ENCODE measurements around the gene SLC35E2B.

Gene SLC35E2B

DNA sequence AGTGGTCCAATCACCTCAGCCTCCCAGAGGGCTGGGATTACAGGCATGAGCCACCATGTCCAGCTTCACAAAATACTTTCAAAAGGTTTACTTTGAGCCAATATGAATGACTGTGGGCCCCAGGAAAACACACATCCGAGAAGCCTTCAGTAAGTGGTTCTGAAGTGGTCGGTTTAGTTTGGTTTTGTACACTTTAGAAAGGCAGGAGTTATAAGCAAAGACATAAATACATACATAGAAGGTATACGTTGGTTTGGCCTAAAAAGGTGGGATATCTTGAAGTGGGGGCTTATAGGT is 80.5 kb downstream of the SLC35E2B start:
- Histone ChIP-seq H4K20me1 (ENCODE audit: insufficient read depth, low read length, poor library complexity, severe bottlenecking) (peaks cover 16% of the 10 kb centered on the region), H3K9me2 (replicated peaks; ENCODE audit: low read depth, low read length) (no peaks in the 10 kb centered on the region), H3K27me3 (ENCODE audit: insufficient read depth, low read length, poor library complexity, severe bottlenecking) (no peaks in the 10 kb centered on the region), H3F3A (ENCODE audit: low read depth) (no peaks in the 10 kb centered on the region), H2AFZ (ENCODE audit: low read length) (no peak overlapping the region), H3K36me3 (ENCODE audit: insufficient read depth, low read length) (no peaks in the 10 kb centered on the region), H3K4me3 (ENCODE audit: low read length, poor library complexity, severe bottlenecking) (no peak overlapping the region), H3K4me2 (ENCODE audit: low read depth, low read length, poor library complexity, severe bottlenecking) (no peak overlapping the region), H3K9me3 (ENCODE audit: insufficient read depth, low read depth, low read length) (no peaks in the 10 kb centered on the region), H3K4me1 (ENCODE audit: insufficient read depth, low read length, poor library complexity, severe bottlenecking) (peaks cover 22% of the 10 kb centered on the region), H3K9ac (ENCODE audit: low read depth, low read length, poor library complexity, severe bottlenecking) (no peak overlapping the region), H3K79me2 (ENCODE audit: insufficient read depth, low read length) (peaks cover 22% of the 10 kb centered on the region)
- no peak for TF ChIP-seq EZH2phosphoT487 (IDR thresholded peaks at IDR 0.05; ENCODE audit: borderline replicate concordance)
- TF ChIP-seq, protein P1, sequence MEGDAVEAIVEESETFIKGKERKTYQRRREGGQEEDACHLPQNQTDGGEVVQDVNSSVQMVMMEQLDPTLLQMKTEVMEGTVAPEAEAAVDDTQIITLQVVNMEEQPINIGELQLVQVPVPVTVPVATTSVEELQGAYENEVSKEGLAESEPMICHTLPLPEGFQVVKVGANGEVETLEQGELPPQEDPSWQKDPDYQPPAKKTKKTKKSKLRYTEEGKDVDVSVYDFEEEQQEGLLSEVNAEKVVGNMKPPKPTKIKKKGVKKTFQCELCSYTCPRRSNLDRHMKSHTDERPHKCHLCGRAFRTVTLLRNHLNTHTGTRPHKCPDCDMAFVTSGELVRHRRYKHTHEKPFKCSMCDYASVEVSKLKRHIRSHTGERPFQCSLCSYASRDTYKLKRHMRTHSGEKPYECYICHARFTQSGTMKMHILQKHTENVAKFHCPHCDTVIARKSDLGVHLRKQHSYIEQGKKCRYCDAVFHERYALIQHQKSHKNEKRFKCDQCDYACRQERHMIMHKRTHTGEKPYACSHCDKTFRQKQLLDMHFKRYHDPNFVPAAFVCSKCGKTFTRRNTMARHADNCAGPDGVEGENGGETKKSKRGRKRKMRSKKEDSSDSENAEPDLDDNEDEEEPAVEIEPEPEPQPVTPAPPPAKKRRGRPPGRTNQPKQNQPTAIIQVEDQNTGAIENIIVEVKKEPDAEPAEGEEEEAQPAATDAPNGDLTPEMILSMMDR (conservative IDR thresholded peaks at IDR 0.05; ENCODE audit: low read length) = no peak

DNA sequence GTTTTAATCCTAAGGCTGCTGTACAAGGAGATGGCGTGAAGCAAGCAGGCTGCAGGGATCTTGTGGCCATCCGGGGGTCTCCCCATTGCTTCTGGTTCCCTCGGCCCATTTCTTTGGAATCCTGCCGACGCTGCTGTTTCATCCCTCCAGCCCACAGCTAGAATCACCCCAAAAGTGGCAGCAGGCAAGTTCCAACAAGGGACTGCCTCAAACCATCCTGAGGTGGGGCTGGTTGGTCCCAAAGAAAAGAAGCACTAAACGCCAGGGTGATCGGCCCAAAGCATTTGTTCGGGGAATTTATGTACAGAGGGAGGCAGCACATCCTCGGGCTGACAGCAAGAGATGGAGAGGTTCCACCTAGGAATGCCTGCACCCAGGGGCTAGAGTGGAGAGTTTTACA is 81.8 kb downstream of the SLC35E2B start:
- TF ChIP-seq EZH2phosphoT487 (IDR thresholded peaks at IDR 0.05; ENCODE audit: borderline replicate concordance) = no peak
- TF ChIP-seq, protein P1 (conservative IDR thresholded peaks at IDR 0.05; ENCODE audit: low read length) = no peak
- H3K36me3 ChIP-seq (ENCODE audit: insufficient read depth, low read length) = no peaks in the 10 kb centered on the region
- H2AFZ ChIP-seq (ENCODE audit: low read length) = no peak overlapping the region
- H3K9me2 ChIP-seq (replicated peaks; ENCODE audit: low read depth, low read length) = no peaks in the 10 kb centered on the region
- H3K27me3 ChIP-seq (ENCODE audit: insufficient read depth, low read length, poor library complexity, severe bottlenecking) = no peaks in the 10 kb centered on the region
- H4K20me1 ChIP-seq (ENCODE audit: insufficient read depth, low read length, poor library complexity, severe bottlenecking) = peaks cover 9% of the 10 kb centered on the region
- H3K4me1 ChIP-seq (ENCODE audit: insufficient read depth, low read length, poor library complexity, severe bottlenecking) = peaks cover 13% of the 10 kb centered on the region
- no peak overlapping the region for H3K4me3 ChIP-seq (ENCODE audit: low read length, poor library complexity, severe bottlenecking)
- H3K79me2 ChIP-seq (ENCODE audit: insufficient read depth, low read length) = peaks cover 12% of the 10 kb centered on the region
- H3K9ac ChIP-seq (ENCODE audit: low read depth, low read length, poor library complexity, severe bottlenecking) = no peak overlapping the region
- no peaks in the 10 kb centered on the region for H3K9me3 ChIP-seq (ENCODE audit: insufficient read depth, low read depth, low read length)
- no peak overlapping the region for H3K4me2 ChIP-seq (ENCODE audit: low read depth, low read length, poor library complexity, severe bottlenecking)
- H3F3A ChIP-seq (ENCODE audit: low read depth) = no peaks in the 10 kb centered on the region

DNA sequence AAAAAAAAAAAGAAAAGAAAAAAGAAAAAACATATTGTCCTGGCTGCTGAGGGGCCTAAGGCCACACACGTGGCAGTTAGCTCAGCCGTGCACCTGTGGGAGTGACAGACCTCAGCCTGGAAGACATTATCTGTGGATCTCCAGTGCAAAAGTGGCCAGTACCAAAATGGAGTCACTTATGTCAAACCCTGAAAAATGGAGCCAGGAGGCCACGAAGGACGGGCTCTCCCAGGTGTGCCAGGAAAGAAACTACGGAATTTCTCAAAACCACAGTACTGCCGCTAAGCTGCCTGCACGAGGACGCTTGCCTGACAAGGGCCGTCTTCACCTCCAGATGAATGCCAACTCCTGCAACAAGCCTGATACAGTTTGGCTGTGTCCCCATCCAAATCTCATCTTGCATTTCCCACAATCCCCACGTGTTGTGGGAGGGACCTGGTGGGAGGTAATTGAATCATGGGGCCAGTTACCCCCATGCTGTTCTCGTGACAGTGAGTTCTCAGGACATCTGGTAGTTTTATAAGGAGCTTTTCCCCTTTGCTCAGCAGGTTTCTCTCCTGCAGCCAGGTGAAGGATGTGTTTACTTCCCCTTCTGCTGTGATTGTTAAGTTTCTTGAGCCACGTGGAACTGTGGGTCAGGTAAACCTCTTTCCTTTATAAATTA is 82.6 kb downstream of the SLC35E2B start:
- no peaks in the 10 kb centered on the region for H3K9me2 ChIP-seq (replicated peaks; ENCODE audit: low read depth, low read length)
- H3K79me2 ChIP-seq (ENCODE audit: insufficient read depth, low read length) = peaks cover 12% of the 10 kb centered on the region
- H3K4me3 ChIP-seq (ENCODE audit: low read length, poor library complexity, severe bottlenecking) = no peak overlapping the region
- H3K4me1 ChIP-seq (ENCODE audit: insufficient read depth, low read length, poor library complexity, severe bottlenecking) = peaks cover 13% of the 10 kb centered on the region
- H3K27me3 ChIP-seq (ENCODE audit: insufficient read depth, low read length, poor library complexity, severe bottlenecking) = no peaks in the 10 kb centered on the region
- H3K4me2 ChIP-seq (ENCODE audit: low read depth, low read length, poor library complexity, severe bottlenecking) = no peak overlapping the region
- H4K20me1 ChIP-seq (ENCODE audit: insufficient read depth, low read length, poor library complexity, severe bottlenecking) = peaks cover 8% of the 10 kb centered on the region
- H3K9ac ChIP-seq (ENCODE audit: low read depth, low read length, poor library complexity, severe bottlenecking) = no peak overlapping the region
- H3F3A ChIP-seq (ENCODE audit: low read depth) = no peaks in the 10 kb centered on the region
- no peak for TF ChIP-seq EZH2phosphoT487 (IDR thresholded peaks at IDR 0.05; ENCODE audit: borderline replicate concordance)
- TF ChIP-seq, protein P1 (conservative IDR thresholded peaks at IDR 0.05; ENCODE audit: low read length) = no peak
- H3K36me3 ChIP-seq (ENCODE audit: insufficient read depth, low read length) = no peaks in the 10 kb centered on the region
- H3K9me3 ChIP-seq (ENCODE audit: insufficient read depth, low read depth, low read length) = no peaks in the 10 kb centered on the region
- H2AFZ ChIP-seq (ENCODE audit: low read length) = no peak overlapping the region
